HEK293 (cell line): Measurements from ENCODE around the gene BCL11B.

Source experiments
- HOXC10 ChIP-seq: sonication (generic); formaldehyde crosslinking; IDR thresholded peaks from 2 replicates; pipeline ENCODE4 v1.8.1; 2023; ENCODE audit warnings: mild to moderate bottlenecking, missing genetic modification reagents
- KLF7 ChIP-seq: fragments of 450-650 bp; formaldehyde crosslinking; IDR thresholded peaks from 2 replicates; pipeline ENCODE4 v1.5.1; 2016; ENCODE audit warnings: missing biosample characterization, missing genetic modification characterization, borderline replicate concordance
- OSR2 ChIP-seq: fragments of 450-650 bp; formaldehyde crosslinking; IDR thresholded peaks from 2 replicates; pipeline ENCODE4 v1.5.1; 2016; ENCODE audit warnings: missing biosample characterization, missing genetic modification characterization
- PATZ1 ChIP-seq: fragments of 450-650 bp; formaldehyde crosslinking; IDR thresholded peaks from 2 replicates; pipeline ENCODE4 v1.5.1; 2016; ENCODE audit warnings: missing biosample characterization, missing genetic modification characterization
- SETDB1 ChIP-seq: IDR thresholded peaks from one replicate; pipeline ENCODE4 v1.6.1; 2017; ENCODE audit warnings: mild to moderate bottlenecking, low read length, moderate library complexity, mixed read lengths; ENCODE audit not compliant: insufficient read length
- WT1 ChIP-seq: fragments of 450-650 bp; formaldehyde crosslinking; IDR thresholded peaks from 2 replicates; pipeline ENCODE4 v1.5.1; 2016; ENCODE audit warnings: missing biosample characterization, missing genetic modification characterization
- ZFHX2 ChIP-seq: fragments of 450-650 bp; formaldehyde crosslinking; conservative IDR thresholded peaks from 2 replicates; pipeline ENCODE4 v1.5.1; 2016; ENCODE audit warnings: missing biosample characterization, missing genetic modification characterization
- ZNF132 ChIP-seq: fragments of 450-650 bp; formaldehyde crosslinking; IDR thresholded peaks from 2 replicates; pipeline ENCODE4 v1.5.1; 2017; ENCODE audit warnings: missing biosample characterization, missing genetic modification characterization, borderline replicate concordance
- ZNF133 ChIP-seq: fragments of 450-650 bp; formaldehyde crosslinking; IDR thresholded peaks from 2 replicates; pipeline ENCODE4 v1.5.1; 2016; ENCODE audit warnings: missing biosample characterization, missing genetic modification characterization
- ZNF148 ChIP-seq: fragments of 450-650 bp; formaldehyde crosslinking; IDR thresholded peaks from 2 replicates; pipeline ENCODE4 v1.5.0; 2017; ENCODE audit warnings: missing biosample characterization, missing genetic modification characterization, borderline replicate concordance
- ZNF157 ChIP-seq: fragments of 450-650 bp; formaldehyde crosslinking; IDR thresholded peaks from 2 replicates; pipeline ENCODE4 v1.5.1; 2016; ENCODE audit warnings: missing biosample characterization, missing genetic modification characterization
- ZNF221 ChIP-seq: fragments of 450-650 bp; formaldehyde crosslinking; IDR thresholded peaks from 2 replicates; pipeline ENCODE4 v1.5.1; 2017; ENCODE audit warnings: missing biosample characterization, missing genetic modification characterization, borderline replicate concordance
- ZNF280C ChIP-seq: fragments of 450-650 bp; formaldehyde crosslinking; IDR thresholded peaks from 2 replicates; pipeline ENCODE4 v1.5.1; 2016; ENCODE audit warnings: missing biosample characterization, missing genetic modification characterization
- ZNF324 ChIP-seq: fragments of 450-650 bp; formaldehyde crosslinking; IDR thresholded peaks from 2 replicates; pipeline ENCODE4 v1.5.1; 2016; ENCODE audit warnings: missing biosample characterization, missing genetic modification characterization
- ZNF335 ChIP-seq: fragments of 450-650 bp; formaldehyde crosslinking; conservative IDR thresholded peaks from 2 replicates; pipeline ENCODE4 v1.5.1; 2016; ENCODE audit warnings: missing biosample characterization, missing genetic modification characterization
- ZNF580 ChIP-seq: fragments of 450-650 bp; formaldehyde crosslinking; IDR thresholded peaks from 2 replicates; pipeline ENCODE4 v1.5.1; 2016; ENCODE audit warnings: missing biosample characterization, missing genetic modification characterization
- ZNF624 ChIP-seq: fragments of 450-650 bp; formaldehyde crosslinking; IDR thresholded peaks from 2 replicates; pipeline ENCODE4 v1.5.1; 2017; ENCODE audit warnings: missing biosample characterization, missing genetic modification characterization
- ZNF654 ChIP-seq: fragments of 450-650 bp; formaldehyde crosslinking; IDR thresholded peaks from 2 replicates; pipeline ENCODE4 v1.5.1; 2016; ENCODE audit warnings: low read depth, missing biosample characterization, missing genetic modification characterization
- ZNF837 ChIP-seq: fragments of 450-650 bp; formaldehyde crosslinking; IDR thresholded peaks from 2 replicates; pipeline ENCODE4 v1.5.1; 2016; ENCODE audit warnings: missing biosample characterization, missing genetic modification characterization
- TF ChIP-seq, protein P1 (sequence below): fragments of 450-650 bp; formaldehyde crosslinking; IDR thresholded peaks from 2 replicates; pipeline ENCODE4 v1.5.1; 2016; ENCODE audit warnings: missing biosample characterization, missing genetic modification characterization
- TF ChIP-seq, protein P2 (sequence below): fragments of 450-650 bp; formaldehyde crosslinking; IDR thresholded peaks from 2 replicates; pipeline ENCODE4 v1.5.1; 2016; ENCODE audit warnings: missing biosample characterization, missing genetic modification characterization
- TF ChIP-seq, protein P3 (sequence below): fragments of 450-650 bp; formaldehyde crosslinking; IDR thresholded peaks from 2 replicates; pipeline ENCODE4 v1.5.1; 2017; ENCODE audit warnings: missing biosample characterization, missing genetic modification characterization
- TF ChIP-seq, protein P4 (sequence below): fragments of 450-650 bp; formaldehyde crosslinking; IDR thresholded peaks from 2 replicates; pipeline ENCODE4 v1.5.1; 2016; ENCODE audit warnings: missing biosample characterization, missing genetic modification characterization

The BCL11B gene

GRCh38 chr14:99271951-99272631, at the start of gene BCL11B (continued):
- no peak for TF ChIP-seq ZNF280C (tag by site-specific recombination)
- no peak for TF ChIP-seq ZNF221 (tag by site-specific recombination)
- peak; percentile 70 for TF ChIP-seq ZNF324 (tag by site-specific recombination)
- TF ChIP-seq ZNF157, result no peak
- TF ChIP-seq, protein P1, sequence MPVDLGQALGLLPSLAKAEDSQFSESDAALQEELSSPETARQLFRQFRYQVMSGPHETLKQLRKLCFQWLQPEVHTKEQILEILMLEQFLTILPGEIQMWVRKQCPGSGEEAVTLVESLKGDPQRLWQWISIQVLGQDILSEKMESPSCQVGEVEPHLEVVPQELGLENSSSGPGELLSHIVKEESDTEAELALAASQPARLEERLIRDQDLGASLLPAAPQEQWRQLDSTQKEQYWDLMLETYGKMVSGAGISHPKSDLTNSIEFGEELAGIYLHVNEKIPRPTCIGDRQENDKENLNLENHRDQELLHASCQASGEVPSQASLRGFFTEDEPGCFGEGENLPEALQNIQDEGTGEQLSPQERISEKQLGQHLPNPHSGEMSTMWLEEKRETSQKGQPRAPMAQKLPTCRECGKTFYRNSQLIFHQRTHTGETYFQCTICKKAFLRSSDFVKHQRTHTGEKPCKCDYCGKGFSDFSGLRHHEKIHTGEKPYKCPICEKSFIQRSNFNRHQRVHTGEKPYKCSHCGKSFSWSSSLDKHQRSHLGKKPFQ (tag by site-specific recombination), result peak; percentile 94
- TF ChIP-seq, protein P2, sequence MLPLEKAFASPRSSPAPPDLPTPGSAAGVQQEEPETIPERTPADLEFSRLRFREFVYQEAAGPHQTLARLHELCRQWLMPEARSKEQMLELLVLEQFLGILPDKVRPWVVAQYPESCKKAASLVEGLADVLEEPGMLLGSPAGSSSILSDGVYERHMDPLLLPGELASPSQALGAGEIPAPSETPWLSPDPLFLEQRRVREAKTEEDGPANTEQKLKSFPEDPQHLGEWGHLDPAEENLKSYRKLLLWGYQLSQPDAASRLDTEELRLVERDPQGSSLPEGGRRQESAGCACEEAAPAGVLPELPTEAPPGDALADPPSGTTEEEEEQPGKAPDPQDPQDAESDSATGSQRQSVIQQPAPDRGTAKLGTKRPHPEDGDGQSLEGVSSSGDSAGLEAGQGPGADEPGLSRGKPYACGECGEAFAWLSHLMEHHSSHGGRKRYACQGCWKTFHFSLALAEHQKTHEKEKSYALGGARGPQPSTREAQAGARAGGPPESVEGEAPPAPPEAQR (tag by site-specific recombination), result peak; percentile 64; the same call in 1 of the 2 replicates
- TF ChIP-seq ZNF580 (tag by site-specific recombination), result no peak
- TF ChIP-seq ZNF148 (tag by site-specific recombination), result no peak
- TF ChIP-seq ZNF133 (tag by site-specific recombination), result no peak
- TF ChIP-seq HOXC10 (CRISPR knock-in tag), result no peak
- TF ChIP-seq PATZ1 (tag by site-specific recombination), result peak; percentile 88
- TF ChIP-seq, protein P3, sequence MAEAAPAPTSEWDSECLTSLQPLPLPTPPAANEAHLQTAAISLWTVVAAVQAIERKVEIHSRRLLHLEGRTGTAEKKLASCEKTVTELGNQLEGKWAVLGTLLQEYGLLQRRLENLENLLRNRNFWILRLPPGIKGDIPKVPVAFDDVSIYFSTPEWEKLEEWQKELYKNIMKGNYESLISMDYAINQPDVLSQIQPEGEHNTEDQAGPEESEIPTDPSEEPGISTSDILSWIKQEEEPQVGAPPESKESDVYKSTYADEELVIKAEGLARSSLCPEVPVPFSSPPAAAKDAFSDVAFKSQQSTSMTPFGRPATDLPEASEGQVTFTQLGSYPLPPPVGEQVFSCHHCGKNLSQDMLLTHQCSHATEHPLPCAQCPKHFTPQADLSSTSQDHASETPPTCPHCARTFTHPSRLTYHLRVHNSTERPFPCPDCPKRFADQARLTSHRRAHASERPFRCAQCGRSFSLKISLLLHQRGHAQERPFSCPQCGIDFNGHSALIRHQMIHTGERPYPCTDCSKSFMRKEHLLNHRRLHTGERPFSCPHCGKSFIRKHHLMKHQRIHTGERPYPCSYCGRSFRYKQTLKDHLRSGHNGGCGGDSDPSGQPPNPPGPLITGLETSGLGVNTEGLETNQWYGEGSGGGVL (tag by site-specific recombination), result peak; percentile 67; the same call in 1 of the 2 replicates
- TF ChIP-seq WT1 (tag by site-specific recombination), result no peak
- TF ChIP-seq KLF7 (tag by site-specific recombination), result no peak
- TF ChIP-seq ZNF654 (tag by site-specific recombination), result peak; percentile 82
- peak; percentile 73 for TF ChIP-seq ZNF335 (tag by site-specific recombination)
- TF ChIP-seq ZNF132, result no peak
- no peak for TF ChIP-seq OSR2 (tag by site-specific recombination)
- no peak for TF ChIP-seq ZNF837
- no peak for TF ChIP-seq ZFHX2 (tag by site-specific recombination)
- no peak for TF ChIP-seq ZNF624
- TF ChIP-seq SETDB1, result no peak
- TF ChIP-seq, protein P4, sequence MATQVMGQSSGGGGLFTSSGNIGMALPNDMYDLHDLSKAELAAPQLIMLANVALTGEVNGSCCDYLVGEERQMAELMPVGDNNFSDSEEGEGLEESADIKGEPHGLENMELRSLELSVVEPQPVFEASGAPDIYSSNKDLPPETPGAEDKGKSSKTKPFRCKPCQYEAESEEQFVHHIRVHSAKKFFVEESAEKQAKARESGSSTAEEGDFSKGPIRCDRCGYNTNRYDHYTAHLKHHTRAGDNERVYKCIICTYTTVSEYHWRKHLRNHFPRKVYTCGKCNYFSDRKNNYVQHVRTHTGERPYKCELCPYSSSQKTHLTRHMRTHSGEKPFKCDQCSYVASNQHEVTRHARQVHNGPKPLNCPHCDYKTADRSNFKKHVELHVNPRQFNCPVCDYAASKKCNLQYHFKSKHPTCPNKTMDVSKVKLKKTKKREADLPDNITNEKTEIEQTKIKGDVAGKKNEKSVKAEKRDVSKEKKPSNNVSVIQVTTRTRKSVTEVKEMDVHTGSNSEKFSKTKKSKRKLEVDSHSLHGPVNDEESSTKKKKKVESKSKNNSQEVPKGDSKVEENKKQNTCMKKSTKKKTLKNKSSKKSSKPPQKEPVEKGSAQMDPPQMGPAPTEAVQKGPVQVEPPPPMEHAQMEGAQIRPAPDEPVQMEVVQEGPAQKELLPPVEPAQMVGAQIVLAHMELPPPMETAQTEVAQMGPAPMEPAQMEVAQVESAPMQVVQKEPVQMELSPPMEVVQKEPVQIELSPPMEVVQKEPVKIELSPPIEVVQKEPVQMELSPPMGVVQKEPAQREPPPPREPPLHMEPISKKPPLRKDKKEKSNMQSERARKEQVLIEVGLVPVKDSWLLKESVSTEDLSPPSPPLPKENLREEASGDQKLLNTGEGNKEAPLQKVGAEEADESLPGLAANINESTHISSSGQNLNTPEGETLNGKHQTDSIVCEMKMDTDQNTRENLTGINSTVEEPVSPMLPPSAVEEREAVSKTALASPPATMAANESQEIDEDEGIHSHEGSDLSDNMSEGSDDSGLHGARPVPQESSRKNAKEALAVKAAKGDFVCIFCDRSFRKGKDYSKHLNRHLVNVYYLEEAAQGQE (tag by site-specific recombination), result no peak
